GM18873 (cell line): Measurements from ENCODE around the gene CSDE1.
"Not testable (repeated sequence)": the region's sequence is repeated elsewhere in the genome, so short reads cannot be mapped to it uniquely, and the experiment has no call there.

Source experiments
- ATAC-seq: cut with Tn5 transposase; IDR thresholded peaks from one replicate; pipeline ENCODE4 v1.9.1; 2021; ENCODE audit warnings: mild to moderate bottlenecking, moderate library complexity, moderate number of reproducible peaks; ENCODE audit not compliant: unreplicated experiment, low FRiP score

Gene CSDE1

GRCh38 chr1:114757455-114758255 is at the start of gene CSDE1:
TSS of gene CSDE1 (minus strand) at chr1:114757984. CDS start at chr1:114739890, 18,094 bp downstream.
- peak; percentile 66 for ATAC-seq

- not testable (repeated sequence) for ATAC-seq
Observed at GRCh38 chr1:114804449-114804848, 46.7 kb upstream of the CSDE1 start.

- ATAC-seq: no peak
Observed at GRCh38 chr1:114803001-114803400, 45.2 kb upstream of the CSDE1 start.

GRCh38 chr1:114794038-114794437 is 36.3 kb upstream of the CSDE1 start:
- ATAC-seq: no peak

GRCh38 chr1:114790581-114790980 is 32.8 kb upstream of the CSDE1 start:
- ATAC-seq: not testable (repeated sequence)

- ATAC-seq: not testable (repeated sequence)
Observed at GRCh38 chr1:114786440-114786839, 28.7 kb upstream of the CSDE1 start.

GRCh38 chr1:114782476-114782875 is 24.7 kb upstream of the CSDE1 start:
- no peak for ATAC-seq

GRCh38 chr1:114780344-114781226 is 22.8 kb upstream of the CSDE1 start, which contains the start of gene SIKE1:
TSS of gene SIKE1 (minus strand) at chr1:114780685. CDS start at chr1:114780607, 78 bp downstream.
- ATAC-seq: peak; percentile 97

- no peak for ATAC-seq
Observed at GRCh38 chr1:114779722-114780121, 21.9 kb upstream of the CSDE1 start.

- not testable (repeated sequence) for ATAC-seq
Observed at GRCh38 chr1:114776726-114777125, 18.9 kb upstream of the CSDE1 start.

GRCh38 chr1:114771992-114772391 is 14.2 kb upstream of the CSDE1 start:
- no peak for ATAC-seq

GRCh38 chr1:114770989-114771388 is 13.2 kb upstream of the CSDE1 start:
- no peak for ATAC-seq

- ATAC-seq: no peak
Observed at GRCh38 chr1:114764689-114765088, 6.9 kb upstream of the CSDE1 start.

GRCh38 chr1:114758256-114758832 is 560 bp upstream of the CSDE1 start:
- ATAC-seq: no peak

GRCh38 chr1:114756949-114757454 is 782 bp downstream of the CSDE1 start:
- no peak for ATAC-seq

- peak; percentile 44 for ATAC-seq
Observed at GRCh38 chr1:114756009-114756892, 1.5 kb downstream of the CSDE1 start.

GRCh38 chr1:114755006-114755931 is 2.5 kb downstream of the CSDE1 start:
- no peak for ATAC-seq

- ATAC-seq: not testable (repeated sequence)
Observed at GRCh38 chr1:114753702-114754101, 4.1 kb downstream of the CSDE1 start.

- no peak for ATAC-seq
Observed at GRCh38 chr1:114753143-114753542, 4.6 kb downstream of the CSDE1 start.
